Caki2 (cell line): ENCODE results near the gene TNRC6C. TPM values are rescaled to one million over a fixed set of nuclear protein-coding genes. Genes with fewer than 3 reads are reported as not detected.

Experiments used
- DNase-seq: peaks from one replicate; pipeline ENCODE4 v3.0.0-alpha.2; 2015; ENCODE audit warnings: low read depth
- in situ Hi-C: cut with HindIII; loops from 2 replicates; pipeline ENCODE4 v1.10.0; 2016; ENCODE audit warnings: low sequenced_read_pairs, low pct_unique_long_range_greater_than_20kb, mixed read lengths
- total RNA-seq: library from RNA; depleted of rRNA; stranded (reverse); fragments of >200 nt; shearing (Covaris generic); gene quantifications from 2 replicates; pipeline ENCODE4 v1.2.3, GENCODE V29; 2014; ENCODE audit warnings: low replicate concordance

The TNRC6C gene
- total RNA-seq, 1 experiment from 2014 or later: 0.91 TPM

DNA sequence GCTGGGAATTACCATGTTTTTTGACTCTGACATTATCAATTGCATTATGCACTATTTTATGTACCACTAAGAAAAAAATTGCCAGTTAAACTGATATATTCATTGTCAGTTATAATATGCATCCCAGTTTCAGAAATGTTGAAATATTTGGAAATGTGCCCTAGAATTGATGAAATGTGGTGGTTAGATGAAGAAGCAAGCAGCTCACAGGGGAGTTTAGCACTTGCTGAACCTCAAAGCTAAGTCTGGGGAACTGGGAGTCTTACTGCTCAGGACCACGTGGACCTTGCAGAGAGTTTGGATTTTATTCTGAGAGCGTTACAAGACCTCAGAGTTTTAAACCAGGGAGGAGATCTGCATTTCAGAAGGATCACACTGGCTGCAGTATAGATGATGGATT, 67.9 kb downstream of the TNRC6C start:
- DNase-seq: no peak
- in situ Hi-C loops: no loop called here

GRCh38 chr17:78027121-78027520, 68.6 kb downstream of the TNRC6C start:
- in situ Hi-C loops: no loop called here
- no peak for DNase-seq

DNA sequence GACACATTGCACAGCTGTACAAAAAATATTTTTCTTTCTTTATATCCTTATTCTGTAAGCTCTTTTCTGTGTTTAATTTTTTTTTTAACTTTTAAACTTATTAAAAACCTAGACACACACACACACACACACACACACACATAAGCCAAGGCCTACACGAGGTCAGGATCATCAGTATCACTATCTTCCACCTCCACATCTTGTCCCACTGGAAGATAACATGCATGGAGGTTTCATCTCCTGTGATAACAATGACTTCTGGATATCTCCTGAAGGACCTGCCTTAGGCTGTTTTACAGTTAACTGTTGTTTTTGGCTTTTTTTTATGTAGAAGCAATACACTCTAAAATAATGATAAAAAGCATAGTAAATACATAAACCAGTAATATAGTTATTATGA, 71.2 kb downstream of the TNRC6C start:
- in situ Hi-C loops: no loop called here

DNA sequence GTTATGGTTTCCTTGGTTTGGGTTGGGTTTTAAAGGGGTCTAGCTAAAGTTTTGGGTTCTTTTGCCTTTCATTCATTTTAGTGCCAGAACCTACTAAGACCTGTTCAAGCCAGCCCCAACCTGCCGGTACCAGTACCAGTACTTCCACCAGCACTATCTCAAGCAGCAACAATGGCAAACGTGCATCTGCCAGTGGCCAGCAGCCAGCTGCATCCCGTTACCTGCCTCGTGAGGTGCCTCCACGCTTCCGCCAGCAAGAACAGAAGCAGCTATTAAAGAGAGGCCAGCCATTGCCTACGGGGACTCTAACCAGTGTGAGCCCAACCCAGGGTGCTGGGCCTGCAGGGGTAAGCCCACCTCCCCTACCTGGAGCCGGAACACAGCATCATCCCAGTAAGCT, 72.9 kb downstream of the TNRC6C start:
- in situ Hi-C loops: no loop called here
- no peak for DNase-seq

More for the DNA sequence above, 71.2 kb downstream of the TNRC6C start:
- DNase-seq: no peak

GRCh38 chr17:78032166-78032565, 73.7 kb downstream of the TNRC6C start:
- in situ Hi-C loops: no loop called here
- DNase-seq: no peak

DNA sequence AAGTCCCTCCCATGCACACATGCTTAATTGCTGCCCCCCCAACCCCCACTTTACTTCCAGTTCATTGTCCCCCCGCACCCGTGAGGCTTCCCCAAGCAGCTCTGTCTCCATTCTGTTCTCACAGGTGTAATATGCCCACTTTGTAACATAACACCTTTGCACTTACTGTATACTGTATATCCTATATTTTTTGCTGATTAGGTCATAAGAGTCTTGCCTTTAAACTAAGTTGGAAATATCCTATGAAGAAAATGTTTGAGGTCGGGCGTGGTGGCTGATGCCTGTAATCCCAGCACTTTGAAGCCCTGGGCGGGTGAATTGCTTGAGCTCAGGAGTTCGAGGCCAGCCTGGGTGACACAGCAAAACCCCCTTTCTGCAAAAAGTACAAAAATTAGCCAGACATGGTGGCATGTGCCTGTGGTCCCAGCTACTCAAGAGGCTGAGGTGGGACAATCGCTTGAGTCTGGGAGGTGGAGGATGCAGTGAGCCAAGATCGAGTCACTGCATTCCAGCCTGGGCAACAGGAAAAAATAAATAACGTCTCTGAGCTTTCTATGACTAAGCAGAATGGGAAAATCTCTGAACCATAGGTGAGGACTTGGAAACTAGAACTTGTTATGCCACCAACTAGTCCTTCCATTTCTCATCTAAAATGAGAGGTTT, 76.1 kb downstream of the TNRC6C start:
- in situ Hi-C loops: no loop called here
- DNase-seq: peak; percentile 30

GRCh38 chr17:78037280-78037679, 78.8 kb downstream of the TNRC6C start:
- DNase-seq: no peak
- in situ Hi-C loops: no loop called here

DNA sequence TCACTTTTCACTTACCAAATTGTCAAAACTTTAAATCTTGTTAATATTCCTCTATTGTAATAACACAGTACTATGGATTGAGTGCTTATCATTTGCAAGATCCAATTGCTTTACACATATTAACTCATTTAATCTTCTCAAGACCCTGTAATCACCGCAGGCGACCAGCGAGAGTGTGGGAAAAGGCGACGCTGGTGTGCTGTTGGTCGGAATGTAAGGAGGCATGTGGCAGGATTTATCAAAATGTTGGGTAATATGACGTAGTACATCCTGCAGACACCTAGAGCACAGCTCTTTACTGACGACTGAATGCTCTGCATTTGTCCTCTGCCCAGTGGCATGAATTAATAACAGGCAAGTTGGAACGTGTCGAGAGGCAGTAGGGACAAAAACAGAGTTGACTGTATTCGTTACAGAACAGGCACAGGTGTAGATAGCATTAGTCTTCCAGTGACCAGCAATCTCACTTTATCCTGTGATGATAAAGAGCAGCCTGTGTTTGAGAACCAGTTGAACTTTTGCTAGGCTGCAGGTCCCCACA, 80.3 kb downstream of the TNRC6C start:
- in situ Hi-C loops: no loop called here
- DNase-seq: no peak

DNA sequence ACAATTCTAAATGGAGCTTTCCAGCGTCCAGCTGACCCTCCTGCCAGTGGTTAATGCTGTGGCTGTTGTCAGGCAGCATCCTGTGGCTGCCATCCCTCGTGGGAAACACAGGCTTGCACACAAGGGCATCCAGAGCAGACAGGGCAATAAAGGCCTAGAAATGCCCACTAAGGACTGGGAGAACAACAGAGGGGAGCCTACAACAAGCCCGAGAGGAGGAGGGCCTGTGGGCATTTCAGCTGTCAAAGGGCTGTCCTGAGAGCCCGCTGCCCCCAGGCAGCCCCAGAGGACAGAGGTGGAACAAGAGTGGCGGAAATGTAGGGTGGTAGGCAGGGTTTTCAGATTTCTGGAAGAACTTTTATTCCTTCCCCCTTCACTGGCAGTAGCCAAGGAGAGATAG, 81.1 kb downstream of the TNRC6C start:
- in situ Hi-C loops: no loop called here
- no peak for DNase-seq

- in situ Hi-C loops: no loop called here
Observed at GRCh38 chr17:78040440-78041385, 82.2 kb downstream of the TNRC6C start.

GRCh38 chr17:78041386-78042179, 83.1 kb downstream of the TNRC6C start:
- in situ Hi-C loops: no loop called here
- no peak for DNase-seq

More at GRCh38 chr17:78040440-78041385, 82.2 kb downstream of the TNRC6C start:
- DNase-seq: peak; percentile 62

DNA sequence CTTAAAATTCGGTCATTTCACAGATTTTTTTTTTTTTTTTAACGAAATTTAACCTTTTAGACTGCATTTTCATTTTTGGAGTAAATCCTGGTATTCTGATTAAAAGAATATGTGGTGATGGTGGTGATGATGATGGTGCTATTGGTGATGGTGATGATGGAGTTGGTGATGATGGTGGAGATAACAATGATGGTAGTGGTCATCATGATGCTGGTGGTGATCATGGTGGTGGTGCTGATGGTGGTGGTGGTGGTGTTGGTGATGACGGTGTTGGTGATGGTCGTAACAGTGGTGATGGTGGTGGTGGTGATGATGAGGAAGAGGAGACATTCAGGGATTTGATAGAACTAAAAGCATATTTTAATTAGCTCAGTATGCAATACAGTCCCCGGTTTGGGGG, 84.0 kb downstream of the TNRC6C start:
- in situ Hi-C loops: no loop called here
- no peak for DNase-seq

GRCh38 chr17:78043031-78043430, 84.5 kb downstream of the TNRC6C start:
- in situ Hi-C loops: no loop called here
- DNase-seq: no peak

GRCh38 chr17:78044280-78044835, 85.9 kb downstream of the TNRC6C start:
- in situ Hi-C loops: no loop called here
- DNase-seq: no peak

GRCh38 chr17:78045316-78045715, 86.8 kb downstream of the TNRC6C start:
- in situ Hi-C loops: no loop called here
- DNase-seq: no peak

GRCh38 chr17:78046923-78047322, 88.4 kb downstream of the TNRC6C start:
- DNase-seq: no peak
- in situ Hi-C loops: no loop called here

- in situ Hi-C loops: no loop called here
- no peak for DNase-seq
Observed at GRCh38 chr17:78048346-78049292, 90.1 kb downstream of the TNRC6C start.
